ENCODE data around the gene ATP5MG. TPM values are rescaled to one million over a fixed set of nuclear protein-coding genes. Genes with fewer than 3 reads are reported as not detected.

Gene ATP5MG
- polyA plus RNA-seq, 1 donor (not counting 4 experiments of a cell fraction or from before 2014, with no cell fraction given), result 463 TPM

GRCh38 chr11:118364956-118365615 lies 36.3 kb upstream of the ATP5MG start:
- Histone ChIP-seq H2AFZ (ENCODE audit: control insufficient read depth, low read length) (no peak overlapping the region), H3K4me3 (ENCODE audit: control insufficient read depth in 2 of 3, extremely low read depth in 1 of 3, insufficient read depth in 2 of 3, low read depth in 1 of 3, low read length in 3 of 3) (no peak overlapping the region), H4K20me1 (ENCODE audit: control insufficient read depth, extremely low read depth, insufficient read depth, low read length) (no peaks in the 10 kb centered on the region), H3K27me3 (ENCODE audit: control insufficient read depth, extremely low read depth, insufficient read depth, low read length) (no peaks in the 10 kb centered on the region), H3K79me2 (ENCODE audit: control insufficient read depth, insufficient read depth, low read length) (peaks cover 38% of the 10 kb centered on the region), H3K9me3 (ENCODE audit: control insufficient read depth, low read depth, low read length) (no peaks in the 10 kb centered on the region), H3K9ac (ENCODE audit: control insufficient read depth, extremely low read depth, insufficient read depth, low read length) (no peak overlapping the region), H3K36me3 (ENCODE audit: control insufficient read depth in 2 of 2, extremely low read depth in 1 of 2, insufficient read depth in 2 of 2, low read length in 2 of 2) (peaks cover 9 to 26% of the 10 kb centered on the region in 2 experiments), H3K9me1 (ENCODE audit: control insufficient read depth, extremely low read depth, insufficient read depth, low read length) (no peaks in the 10 kb centered on the region), H3K4me1 (ENCODE audit: control insufficient read depth, extremely low read depth, insufficient read depth, low read length) (peaks cover 5% of the 10 kb centered on the region), H3K27ac (ENCODE audit: control insufficient read depth, insufficient read depth, low read length) (no peak overlapping the region), H3K4me2 (ENCODE audit: control insufficient read depth, extremely low read depth, insufficient read depth, low read depth, low read length) (no peak overlapping the region)
- dilution Hi-C loops (cut with MboI; ENCODE audit: extremely low pct_ligation_motif_present, low sequenced_read_pairs), result no loop called here
- DNase-seq (ENCODE audit: low read depth, low spot score) (no peak), FAIRE-seq (no peak)
- TF ChIP-seq CTCF (optimal IDR thresholded peaks at IDR 0.05 in 1 of 3, IDR thresholded peaks at IDR 0.05 in 1 of 3, conservative IDR thresholded peaks at IDR 0.05 in 1 of 3; ENCODE audit: extremely low read depth in 1 of 3, insufficient read depth in 2 of 3, low read length in 3 of 3) (no peak), EZH2 (IDR thresholded peaks at IDR 0.05; ENCODE audit: low read length) (no peak)

GRCh38 chr11:118366287-118366686 lies 35.1 kb upstream of the ATP5MG start:
- FAIRE-seq, result peak; percentile 36

More at GRCh38 chr11:118366287-118366686, 35.1 kb upstream of the ATP5MG start:
- H4K20me1 ChIP-seq (ENCODE audit: control insufficient read depth, extremely low read depth, insufficient read depth, low read length), result no peaks in the 10 kb centered on the region
- peaks cover 10 to 30% of the 10 kb centered on the region in 2 experiments for H3K36me3 ChIP-seq (ENCODE audit: control insufficient read depth in 2 of 2, extremely low read depth in 1 of 2, insufficient read depth in 2 of 2, low read length in 2 of 2)
- DNase-seq (ENCODE audit: low read depth, low spot score), result no peak
- H3K79me2 ChIP-seq (ENCODE audit: control insufficient read depth, insufficient read depth, low read length), result peaks cover 27% of the 10 kb centered on the region
- TF ChIP-seq CTCF (optimal IDR thresholded peaks at IDR 0.05 in 1 of 3, IDR thresholded peaks at IDR 0.05 in 1 of 3, conservative IDR thresholded peaks at IDR 0.05 in 1 of 3; ENCODE audit: extremely low read depth in 1 of 3, insufficient read depth in 2 of 3, low read length in 3 of 3) (no peak), EZH2 (IDR thresholded peaks at IDR 0.05; ENCODE audit: low read length) (no peak)
- no peaks in the 10 kb centered on the region for H3K4me1 ChIP-seq (ENCODE audit: control insufficient read depth, extremely low read depth, insufficient read depth, low read length)
- H3K9me1 ChIP-seq (ENCODE audit: control insufficient read depth, extremely low read depth, insufficient read depth, low read length), result no peaks in the 10 kb centered on the region
- dilution Hi-C loops (cut with MboI; ENCODE audit: extremely low pct_ligation_motif_present, low sequenced_read_pairs), result no loop called here
- no peak overlapping the region for H3K4me2 ChIP-seq (ENCODE audit: control insufficient read depth, extremely low read depth, insufficient read depth, low read depth, low read length)
- H2AFZ ChIP-seq (ENCODE audit: control insufficient read depth, low read length), result no peak overlapping the region
- no peaks in the 10 kb centered on the region for H3K9me3 ChIP-seq (ENCODE audit: control insufficient read depth, low read depth, low read length)
- H3K27me3 ChIP-seq (ENCODE audit: control insufficient read depth, extremely low read depth, insufficient read depth, low read length), result no peaks in the 10 kb centered on the region
- no peak overlapping the region for H3K9ac ChIP-seq (ENCODE audit: control insufficient read depth, extremely low read depth, insufficient read depth, low read length)
- no peak overlapping the region for H3K27ac ChIP-seq (ENCODE audit: control insufficient read depth, insufficient read depth, low read length)
- no peak overlapping the region for H3K4me3 ChIP-seq (ENCODE audit: control insufficient read depth in 2 of 3, extremely low read depth in 1 of 3, insufficient read depth in 2 of 3, low read depth in 1 of 3, low read length in 3 of 3)
